ENCODE data around the gene ADGRL1.

Gene ADGRL1

GRCh38 chr19:14135985-14136508 lies 69.9 kb downstream of the ADGRL1 start:
- DNase-seq: no peak

- DNase-seq: no peak
Observed at GRCh38 chr19:14135355-14135754, 70.6 kb downstream of the ADGRL1 start.

GRCh38 chr19:14127929-14128509 lies 78.0 kb downstream of the ADGRL1 start:
- no peak for DNase-seq

GRCh38 chr19:14127176-14127575 lies 78.8 kb downstream of the ADGRL1 start:
- no peak for DNase-seq

- no peak for DNase-seq
Observed at GRCh38 chr19:14122924-14123323, 83.0 kb downstream of the ADGRL1 start.

GRCh38 chr19:14120497-14120780 lies 85.5 kb downstream of the ADGRL1 start:
- DNase-seq: no peak

- DNase-seq: no peak
Observed at GRCh38 chr19:14119644-14120496, 86.1 kb downstream of the ADGRL1 start.

- no peak for DNase-seq
Observed at GRCh38 chr19:14119146-14119545, 86.8 kb downstream of the ADGRL1 start.

- DNase-seq: peak; percentile 49
Observed at GRCh38 chr19:14118165-14119051, 87.6 kb downstream of the ADGRL1 start.

- peak; percentile 99 for DNase-seq
Observed at GRCh38 chr19:14117668-14118164, 88.3 kb downstream of the ADGRL1 start, which contains the start of gene PRKACA. PRKACA (minus strand) TSS chr19:14117762; CDS start chr19:14117547, 215 bp downstream.

GRCh38 chr19:14116918-14117578 lies 88.9 kb downstream of the ADGRL1 start:
- no peak for DNase-seq

GRCh38 chr19:14116525-14116917 lies 89.4 kb downstream of the ADGRL1 start:
- no peak for DNase-seq

GRCh38 chr19:14115756-14116155 lies 90.2 kb downstream of the ADGRL1 start:
- no peak for DNase-seq

- no peak for DNase-seq
Observed at GRCh38 chr19:14114854-14115253, 91.1 kb downstream of the ADGRL1 start.

GRCh38 chr19:14114439-14114838 lies 91.5 kb downstream of the ADGRL1 start:
- no peak for DNase-seq

GRCh38 chr19:14113762-14114414 lies 92.1 kb downstream of the ADGRL1 start:
- DNase-seq: no peak

GRCh38 chr19:14112809-14113385 lies 93.1 kb downstream of the ADGRL1 start:
- DNase-seq: no peak

GRCh38 chr19:14112051-14112808 lies 93.7 kb downstream of the ADGRL1 start:
- no peak for DNase-seq

- no peak for DNase-seq
Observed at GRCh38 chr19:14111486-14111885, 94.5 kb downstream of the ADGRL1 start.

- DNase-seq: no peak
Observed at GRCh38 chr19:14110650-14111049, 95.3 kb downstream of the ADGRL1 start.

Measured in fibroblast of skin of right biceps (primary cell).